Astrocyte (in vitro differentiated cells and primary cell): ENCODE data around the gene UBTF. TPM values are rescaled to one million over a fixed set of nuclear protein-coding genes. Genes with fewer than 3 reads are reported as not detected.
A peak's percentile ranks its signal among the peaks of the same experiment; 100 is the strongest.

Experiments
- DNase-seq: peaks from one replicate; pipeline ENCODE4 v3.0.0-alpha.2; 2010; ENCODE audit warnings: low read depth
- FAIRE-seq: peaks from 2 replicates; lab custom pipeline; 2011; peaks lifted over from hg19 to GRCh38; lab: Jason Lieb, UNC
- H2AFZ ChIP-seq: 2 replicates; pipeline ENCODE4 v1.6.0; 2012; ENCODE audit warnings: low read depth, low read length, inconsistent platforms
- H3K27ac ChIP-seq: 2 replicates; pipeline ENCODE4 v1.5.1; 2011; ENCODE audit warnings: low read depth, low read length, inconsistent platforms
- H3K27me3 ChIP-seq: 2 replicates; pipeline ENCODE4 v1.6.0; 2011; ENCODE audit warnings: low read length, inconsistent platforms; ENCODE audit not compliant: insufficient read depth
- H3K36me3 ChIP-seq: 2 replicates; pipeline ENCODE4 v1.5.1; 2011; ENCODE audit warnings: low read length, inconsistent platforms; ENCODE audit not compliant: insufficient read depth
- H3K4me1 ChIP-seq: 2 replicates; pipeline ENCODE4 v1.5.1; 2011; ENCODE audit warnings: low read length, inconsistent platforms; ENCODE audit not compliant: insufficient read depth
- H3K4me2 ChIP-seq: 2 replicates; pipeline ENCODE4 v1.6.0; 2012; ENCODE audit warnings: low read length, inconsistent platforms
- H3K4me3 ChIP-seq: 2 replicates; pipeline ENCODE4 v1.5.1; 2011; ENCODE audit warnings: low read depth, mild to moderate bottlenecking, low read length, inconsistent platforms; ENCODE audit not compliant: insufficient read depth
- H3K79me2 ChIP-seq: 2 replicates; pipeline ENCODE4 v1.6.0; 2012; ENCODE audit warnings: mild to moderate bottlenecking, low read length, inconsistent platforms; ENCODE audit not compliant: insufficient read depth
- H3K9ac ChIP-seq: 2 replicates; pipeline ENCODE4 v1.6.0; 2012; ENCODE audit warnings: mild to moderate bottlenecking, low read length, inconsistent platforms
- H3K9me3 ChIP-seq: 2 replicates; pipeline ENCODE4 v1.5.1; 2012; ENCODE audit warnings: low read depth, mild to moderate bottlenecking, low read length, inconsistent platforms; ENCODE audit not compliant: insufficient read depth
- H4K20me1 ChIP-seq: 2 replicates; pipeline ENCODE4 v1.6.0; 2012; ENCODE audit warnings: low read length, inconsistent platforms; ENCODE audit not compliant: insufficient read depth
- H3K27ac Mint-ChIP-seq: one replicate; pipeline ENCODE4 v1.8.0; 2021; ENCODE audit warnings: mild to moderate bottlenecking, mixed read lengths; ENCODE audit not compliant: unreplicated experiment
- H3K27me3 Mint-ChIP-seq: one replicate; pipeline ENCODE4 v1.8.0; 2021; ENCODE audit warnings: low read depth, mixed read lengths; ENCODE audit not compliant: unreplicated experiment
- H3K36me3 Mint-ChIP-seq: one replicate; pipeline ENCODE4 v1.8.0; 2021; ENCODE audit warnings: low read depth, mixed read lengths; ENCODE audit not compliant: unreplicated experiment
- H3K4me1 Mint-ChIP-seq: one replicate; pipeline ENCODE4 v1.8.0; 2021; ENCODE audit warnings: low read depth, mixed read lengths; ENCODE audit not compliant: unreplicated experiment
- H3K4me3 Mint-ChIP-seq: one replicate; pipeline ENCODE4 v1.8.0; 2021; ENCODE audit warnings: mild to moderate bottlenecking, moderate library complexity, mixed read lengths; ENCODE audit not compliant: unreplicated experiment
- H3K9me3 Mint-ChIP-seq: one replicate; pipeline ENCODE4 v1.8.0; 2021; ENCODE audit warnings: mild to moderate bottlenecking, mixed read lengths; ENCODE audit not compliant: unreplicated experiment
- CTCF ChIP-seq: IDR thresholded peaks from 2 replicates; pipeline ENCODE4 v1.5.1; 2011; ENCODE audit warnings: low read depth, mild to moderate bottlenecking, inconsistent platforms, low read length, moderate library complexity; ENCODE audit not compliant: insufficient read depth
- EZH2 ChIP-seq: IDR thresholded peaks from 2 replicates; pipeline ENCODE4 v1.6.1; 2012; ENCODE audit warnings: mild to moderate bottlenecking, low read length, inconsistent platforms; ENCODE audit not compliant: insufficient read depth
- total RNA-seq: library from RNA; stranded (reverse); gene quantifications from 2 replicates; pipeline ENCODE4 v1.2.1, GENCODE V29; 2021

The UBTF gene
- total RNA-seq, 1 donor from 2014 or later = 48.0 TPM

GRCh38 chr17:44205962-44206824 lies 13.3 kb downstream of the UBTF start:
- H4K20me1 ChIP-seq = peaks cover 36% of the 10 kb centered on the region
- H2AFZ ChIP-seq = no peak overlapping the region
- H3K27ac ChIP-seq = no peak overlapping the region
- no peak for DNase-seq
- peaks cover 29% of the 10 kb centered on the region for H3K4me1 ChIP-seq
- no peak overlapping the region for H3K9ac ChIP-seq
- no peak for FAIRE-seq
- H3K27me3 Mint-ChIP-seq = no peaks in the 10 kb centered on the region
- H3K4me3 ChIP-seq = no peak overlapping the region
- H3K9me3 ChIP-seq = no peaks in the 10 kb centered on the region
- no peaks in the 10 kb centered on the region for H3K27me3 ChIP-seq
- peak overlapping the region; percentile 55 for H3K4me3 Mint-ChIP-seq
- H3K27ac Mint-ChIP-seq = no peak overlapping the region
- H3K36me3 ChIP-seq = peaks cover 19% of the 10 kb centered on the region
- H3K79me2 ChIP-seq = peaks cover 9% of the 10 kb centered on the region
- H3K4me2 ChIP-seq = no peak overlapping the region
- peaks cover 11% of the 10 kb centered on the region for H3K36me3 Mint-ChIP-seq
- no peaks in the 10 kb centered on the region for H3K9me3 Mint-ChIP-seq
- TF ChIP-seq CTCF (no peak), EZH2 (no peak)
- peaks cover 8% of the 10 kb centered on the region for H3K4me1 Mint-ChIP-seq

- Histone ChIP-seq H3K9me3 (no peaks in the 10 kb centered on the region), H3K27ac (no peak overlapping the region), H2AFZ (no peak overlapping the region), H3K4me2 (peak overlapping the region; percentile 1), H3K36me3 (peaks cover 9% of the 10 kb centered on the region), H3K4me1 (peaks cover 29% of the 10 kb centered on the region), H3K4me3 (no peak overlapping the region), H3K9ac (no peak overlapping the region), H3K79me2 (peaks cover 4% of the 10 kb centered on the region), H4K20me1 (peaks cover 24% of the 10 kb centered on the region), H3K27me3 (no peaks in the 10 kb centered on the region)
- H3K4me1 Mint-ChIP-seq = peaks cover 13% of the 10 kb centered on the region
- H3K27me3 Mint-ChIP-seq = no peaks in the 10 kb centered on the region
- TF ChIP-seq CTCF (no peak), EZH2 (no peak)
- FAIRE-seq (no peak), DNase-seq (peak; percentile 49)
- no peaks in the 10 kb centered on the region for H3K9me3 Mint-ChIP-seq
- no peak overlapping the region for H3K4me3 Mint-ChIP-seq
- no peak overlapping the region for H3K27ac Mint-ChIP-seq
- H3K36me3 Mint-ChIP-seq = peaks cover 8% of the 10 kb centered on the region
Measured at GRCh38 chr17:44204441-44204882, 15.0 kb downstream of the UBTF start.
